Measurements from ENCODE around the gene GJB5. TPM values are rescaled to one million over a fixed set of nuclear protein-coding genes. Genes with fewer than 3 reads are reported as not detected.

Gene GJB5
- polyA plus RNA-seq, 1 donor = 0.15 TPM

DNA sequence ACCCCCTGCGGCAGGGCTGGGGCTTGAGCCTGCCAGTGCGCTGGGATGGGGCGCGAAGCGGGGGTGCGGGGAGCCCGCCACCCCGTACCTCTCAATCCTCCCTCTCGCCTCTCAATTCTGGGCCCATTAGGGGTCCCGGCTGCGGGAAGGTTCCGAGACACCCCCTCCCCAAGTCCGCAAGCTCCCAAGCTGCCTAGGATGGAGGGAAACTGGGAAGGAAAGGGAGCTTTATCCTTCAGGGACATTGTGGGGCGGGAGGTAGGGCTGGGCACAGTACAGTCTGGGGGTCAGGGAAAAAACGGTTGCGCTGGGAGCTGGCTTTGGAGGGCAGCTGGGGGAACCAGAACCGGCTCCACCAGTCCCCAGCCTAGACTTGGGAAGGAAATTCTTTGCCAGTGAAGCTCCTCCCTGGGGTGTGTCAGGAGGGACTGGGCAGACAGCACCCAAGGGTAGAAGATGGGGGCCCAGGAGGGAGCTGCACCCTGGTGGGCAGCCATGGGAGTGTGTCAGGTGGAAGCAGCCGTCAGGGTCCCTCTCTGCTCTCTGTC lies 27.1 kb downstream of the GJB5 start:
- no peaks in the 10 kb centered on the region for H3K36me3 ChIP-seq (ENCODE audit: control insufficient read depth, insufficient read depth, low read length)
- peaks cover 26% of the 10 kb centered on the region for H3K27me3 ChIP-seq (ENCODE audit: control insufficient read depth, insufficient read depth, low read length)
- H3K9me3 ChIP-seq (ENCODE audit: control insufficient read depth, low read depth, low read length) = no peaks in the 10 kb centered on the region
- H3K27ac ChIP-seq (ENCODE audit: low read length) = no peak overlapping the region
- WGBS (ENCODE audit: insufficient coverage, low lambda C conversion rate) = no CpG with 5 or more reads among the region's 18 CpGs
- H3K4me3 ChIP-seq (ENCODE audit: low read length) = no peak overlapping the region
- peaks cover 10% of the 10 kb centered on the region for H3K4me1 ChIP-seq (ENCODE audit: control insufficient read depth, insufficient read depth, low read length)
- peak; percentile 26 to 54 for DNase-seq

GRCh38 chr1:34784751-34785221 lies 29.9 kb downstream of the GJB5 start:
- peaks cover 10% of the 10 kb centered on the region for H3K4me1 ChIP-seq (ENCODE audit: control insufficient read depth, insufficient read depth, low read length)
- no peaks in the 10 kb centered on the region for H3K36me3 ChIP-seq (ENCODE audit: control insufficient read depth, insufficient read depth, low read length)
- no peak overlapping the region for H3K4me3 ChIP-seq (ENCODE audit: low read length)
- H3K27me3 ChIP-seq (ENCODE audit: control insufficient read depth, insufficient read depth, low read length) = peaks cover 26% of the 10 kb centered on the region
- DNase-seq = no peak
- H3K27ac ChIP-seq (ENCODE audit: low read length) = no peak overlapping the region
- WGBS (ENCODE audit: insufficient coverage, low lambda C conversion rate) = no CpG with 5 or more reads among the region's 28 CpGs
- H3K9me3 ChIP-seq (ENCODE audit: control insufficient read depth, low read depth, low read length) = no peaks in the 10 kb centered on the region

GRCh38 chr1:34785231-34785874 lies 30.5 kb downstream of the GJB5 start:
- no peak overlapping the region for H3K4me3 ChIP-seq (ENCODE audit: low read length)
- no peaks in the 10 kb centered on the region for H3K9me3 ChIP-seq (ENCODE audit: control insufficient read depth, low read depth, low read length)
- no peak for DNase-seq
- H3K36me3 ChIP-seq (ENCODE audit: control insufficient read depth, insufficient read depth, low read length) = no peaks in the 10 kb centered on the region
- no CpG with 5 or more reads among the region's 22 CpGs for WGBS (ENCODE audit: insufficient coverage, low lambda C conversion rate)
- no peak overlapping the region for H3K27ac ChIP-seq (ENCODE audit: low read length)
- peaks cover 10% of the 10 kb centered on the region for H3K4me1 ChIP-seq (ENCODE audit: control insufficient read depth, insufficient read depth, low read length)
- peaks cover 21% of the 10 kb centered on the region for H3K27me3 ChIP-seq (ENCODE audit: control insufficient read depth, insufficient read depth, low read length)

DNA sequence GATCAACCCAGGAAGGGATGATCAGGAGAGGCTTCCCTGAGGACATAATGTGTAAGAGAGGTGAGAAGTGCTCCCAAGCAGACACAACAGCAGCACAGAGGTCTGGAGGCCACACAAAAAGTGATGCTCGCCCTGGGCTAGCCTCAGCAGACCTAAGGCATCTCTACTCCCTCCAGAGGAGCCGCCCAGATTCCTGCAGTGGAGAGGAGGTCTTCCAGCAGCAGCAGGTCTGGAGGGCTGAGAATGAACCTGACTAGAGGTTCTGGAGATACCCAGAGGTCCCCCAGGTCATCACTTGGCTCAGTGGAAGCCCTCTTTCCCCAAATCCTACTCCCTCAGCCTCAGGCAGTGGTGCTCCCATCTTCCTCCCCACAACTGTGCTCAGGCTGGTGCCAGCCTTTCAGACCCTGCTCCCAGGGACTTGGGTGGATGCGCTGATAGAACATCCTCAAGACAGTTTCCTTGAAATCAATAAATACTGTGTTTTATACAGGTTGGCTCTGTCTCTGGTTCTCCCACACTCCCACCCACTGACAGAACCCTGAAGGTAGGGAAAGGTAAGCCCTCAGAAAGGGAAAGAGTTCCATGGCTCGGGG lies 31.1 kb downstream of the GJB5 start:
- Histone ChIP-seq H3K27me3 (ENCODE audit: control insufficient read depth, insufficient read depth, low read length) (peaks cover 19% of the 10 kb centered on the region), H3K36me3 (ENCODE audit: control insufficient read depth, insufficient read depth, low read length) (no peaks in the 10 kb centered on the region), H3K4me3 (ENCODE audit: low read length) (no peak overlapping the region), H3K9me3 (ENCODE audit: control insufficient read depth, low read depth, low read length) (no peaks in the 10 kb centered on the region), H3K4me1 (ENCODE audit: control insufficient read depth, insufficient read depth, low read length) (peaks cover 10% of the 10 kb centered on the region), H3K27ac (ENCODE audit: low read length) (no peak overlapping the region)
- DNase-seq = no peak
- no CpG with 5 or more reads among the region's 4 CpGs for WGBS (ENCODE audit: insufficient coverage, low lambda C conversion rate)

GRCh38 chr1:34786521-34787325 lies 31.9 kb downstream of the GJB5 start:
- H3K4me3 ChIP-seq (ENCODE audit: low read length) = no peak overlapping the region
- 29% methylated on average over 1 of the region's 14 CpGs for WGBS (ENCODE audit: insufficient coverage, low lambda C conversion rate)
- no peaks in the 10 kb centered on the region for H3K36me3 ChIP-seq (ENCODE audit: control insufficient read depth, insufficient read depth, low read length)
- H3K9me3 ChIP-seq (ENCODE audit: control insufficient read depth, low read depth, low read length) = no peaks in the 10 kb centered on the region
- no peak overlapping the region for H3K27ac ChIP-seq (ENCODE audit: low read length)
- DNase-seq = peak; percentile 75 to 86
- H3K4me1 ChIP-seq (ENCODE audit: control insufficient read depth, insufficient read depth, low read length) = peaks cover 9% of the 10 kb centered on the region
- peaks cover 20% of the 10 kb centered on the region for H3K27me3 ChIP-seq (ENCODE audit: control insufficient read depth, insufficient read depth, low read length)

GRCh38 chr1:34787461-34788420 lies 32.9 kb downstream of the GJB5 start:
- H3K4me1 ChIP-seq (ENCODE audit: control insufficient read depth, insufficient read depth, low read length) = peaks cover 3% of the 10 kb centered on the region
- DNase-seq = no peak
- no peaks in the 10 kb centered on the region for H3K9me3 ChIP-seq (ENCODE audit: control insufficient read depth, low read depth, low read length)
- no peaks in the 10 kb centered on the region for H3K36me3 ChIP-seq (ENCODE audit: control insufficient read depth, insufficient read depth, low read length)
- no CpG with 5 or more reads among the region's 9 CpGs for WGBS (ENCODE audit: insufficient coverage, low lambda C conversion rate)
- H3K27ac ChIP-seq (ENCODE audit: low read length) = no peak overlapping the region
- peaks cover 21% of the 10 kb centered on the region for H3K27me3 ChIP-seq (ENCODE audit: control insufficient read depth, insufficient read depth, low read length)
- H3K4me3 ChIP-seq (ENCODE audit: low read length) = no peak overlapping the region

GRCh38 chr1:34790985-34791384 lies 36.1 kb downstream of the GJB5 start:
- Histone ChIP-seq H3K9me3 (ENCODE audit: control insufficient read depth, low read depth, low read length) (no peaks in the 10 kb centered on the region), H3K4me1 (ENCODE audit: control insufficient read depth, insufficient read depth, low read length) (peaks cover 3% of the 10 kb centered on the region), H3K27me3 (ENCODE audit: control insufficient read depth, insufficient read depth, low read length) (peaks cover 29% of the 10 kb centered on the region), H3K36me3 (ENCODE audit: control insufficient read depth, insufficient read depth, low read length) (no peaks in the 10 kb centered on the region), H3K4me3 (ENCODE audit: low read length) (no peak overlapping the region), H3K27ac (ENCODE audit: low read length) (no peak overlapping the region)
- WGBS (ENCODE audit: insufficient coverage, low lambda C conversion rate) = no CpG with 5 or more reads among the region's 6 CpGs
- no peak for DNase-seq

DNA sequence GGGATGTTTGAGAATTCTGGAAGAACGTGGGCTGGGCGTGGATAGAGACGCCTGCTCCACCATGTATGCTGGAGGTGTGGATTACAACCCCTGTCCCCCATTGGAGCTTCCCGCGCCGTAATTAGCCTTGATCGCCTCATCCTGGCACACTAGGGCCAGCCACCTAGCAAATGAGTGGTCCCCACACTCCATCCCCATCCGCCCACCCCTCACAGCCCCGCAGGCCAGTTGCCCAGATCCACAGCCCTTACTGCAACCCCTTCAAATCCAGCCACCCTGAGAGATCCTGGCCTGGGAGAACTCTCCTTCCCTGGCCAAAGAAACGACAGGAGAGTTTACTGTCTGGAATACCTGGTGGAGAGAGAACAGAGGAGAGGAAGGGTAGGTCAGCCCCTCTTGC lies 37.6 kb downstream of the GJB5 start:
- Histone ChIP-seq H3K4me3 (ENCODE audit: low read length) (no peak overlapping the region), H3K27me3 (ENCODE audit: control insufficient read depth, insufficient read depth, low read length) (peaks cover 29% of the 10 kb centered on the region), H3K9me3 (ENCODE audit: control insufficient read depth, low read depth, low read length) (no peaks in the 10 kb centered on the region), H3K4me1 (ENCODE audit: control insufficient read depth, insufficient read depth, low read length) (no peaks in the 10 kb centered on the region), H3K36me3 (ENCODE audit: control insufficient read depth, insufficient read depth, low read length) (no peaks in the 10 kb centered on the region), H3K27ac (ENCODE audit: low read length) (no peak overlapping the region)
- no CpG with 5 or more reads among the region's 10 CpGs for WGBS (ENCODE audit: insufficient coverage, low lambda C conversion rate)
- no peak for DNase-seq

DNA sequence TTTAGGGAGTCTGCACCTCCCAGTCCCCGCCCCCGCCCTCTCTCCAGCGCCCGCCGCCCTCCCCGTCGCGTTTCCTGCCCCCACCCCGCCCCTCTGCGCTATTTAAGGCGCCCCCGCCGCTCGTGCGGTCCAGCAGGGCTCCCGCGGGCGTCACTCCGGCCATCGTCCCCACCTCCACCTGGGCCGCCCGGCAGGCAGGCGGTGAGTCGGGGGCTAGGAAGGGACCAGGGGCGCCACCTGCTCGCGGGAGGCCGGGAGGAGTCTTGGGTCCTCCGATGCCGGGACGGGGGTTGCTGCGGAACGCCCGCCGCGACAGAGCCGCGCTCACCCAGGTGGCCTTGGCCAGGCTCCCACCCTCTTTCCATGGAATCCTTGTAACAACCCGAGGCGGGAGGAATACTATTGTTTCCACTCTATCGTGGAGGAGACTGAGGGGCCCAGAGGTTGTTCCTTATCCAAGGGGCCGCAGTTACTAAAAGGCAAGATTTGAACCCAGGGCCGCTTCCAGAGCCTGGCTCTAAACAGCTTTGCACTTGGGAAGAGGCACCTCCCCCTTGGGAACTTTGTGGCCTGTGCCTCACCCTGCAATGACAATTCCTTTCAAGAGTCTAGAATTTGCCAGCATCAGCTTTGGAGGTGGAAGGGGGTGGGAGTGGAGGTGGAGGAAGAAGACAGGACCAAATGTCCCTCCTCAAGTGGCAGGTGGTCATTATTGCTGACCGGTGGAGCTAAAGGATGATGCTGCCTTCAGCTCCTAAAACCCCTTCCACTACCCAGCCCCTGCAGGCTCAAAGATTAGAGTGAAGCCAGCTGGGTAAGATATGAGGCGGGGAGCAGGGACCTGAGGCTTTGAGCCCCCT lies 38.3 kb downstream of the GJB5 start, which contains the start of gene GJA4:
TSS of gene GJA4 (plus strand) at position 132 of the 860 bp plus-strand sequence. CDS start 1,215 bp downstream, outside the sequence.
- no peak within 1 kb of the TSS for H3K27ac ChIP-seq (ENCODE audit: low read length)
- no peaks in the 10 kb centered on the region for H3K4me1 ChIP-seq (ENCODE audit: control insufficient read depth, insufficient read depth, low read length)
- H3K36me3 ChIP-seq (ENCODE audit: control insufficient read depth, insufficient read depth, low read length) = no peaks in the 10 kb centered on the region
- DNase-seq = no peak
- H3K27me3 ChIP-seq (ENCODE audit: control insufficient read depth, insufficient read depth, low read length) = peaks cover 29% of the 10 kb centered on the region
- 0% methylated on average over 3 of the region's 45 CpGs for WGBS (ENCODE audit: insufficient coverage, low lambda C conversion rate)
- no peak within 1 kb of the TSS for H3K4me3 ChIP-seq (ENCODE audit: low read length)
- no peaks in the 10 kb centered on the region for H3K9me3 ChIP-seq (ENCODE audit: control insufficient read depth, low read depth, low read length)
